Iris pigment epithelial cell (primary cell): ENCODE results near the gene EPC1.
A peak's percentile ranks its signal among the peaks of the same experiment; 100 is the strongest.
"Not testable (repeated sequence)": the region's sequence is repeated elsewhere in the genome, so short reads cannot be mapped to it uniquely, and the experiment has no call there.

Experiments used
- DNase-seq: peaks from one replicate; pipeline ENCODE4 v3.0.0-alpha.2; 2011; ENCODE audit warnings: low read depth

The EPC1 gene

GRCh38 chr10:32346551-32347362, at the start of gene EPC1:
TSS of gene EPC1 (minus strand) at chr10:32347158. CDS start at chr10:32346915, 243 bp downstream.
- peak; percentile 86 for DNase-seq

- no peak for DNase-seq
Measured at GRCh38 chr10:32393911-32394310, 47.0 kb upstream of the EPC1 start.

GRCh38 chr10:32392284-32392683, 45.3 kb upstream of the EPC1 start:
- not testable (repeated sequence) for DNase-seq

GRCh38 chr10:32390193-32390592, 43.2 kb upstream of the EPC1 start:
- DNase-seq = no peak

GRCh38 chr10:32388258-32389027, 41.5 kb upstream of the EPC1 start:
- DNase-seq = no peak

- DNase-seq = peak; percentile 74
Measured at GRCh38 chr10:32386623-32387260, 39.8 kb upstream of the EPC1 start.

GRCh38 chr10:32384171-32384570, 37.2 kb upstream of the EPC1 start:
- DNase-seq = no peak

- no peak for DNase-seq
Measured at GRCh38 chr10:32381165-32381564, 34.2 kb upstream of the EPC1 start.

- no peak for DNase-seq
Measured at GRCh38 chr10:32379950-32380551, 33.1 kb upstream of the EPC1 start.

GRCh38 chr10:32379318-32379949, 32.5 kb upstream of the EPC1 start:
- DNase-seq = peak; percentile 75

GRCh38 chr10:32378363-32379317, 31.7 kb upstream of the EPC1 start:
- DNase-seq = peak; percentile 90

GRCh38 chr10:32377458-32378259, 30.7 kb upstream of the EPC1 start:
- DNase-seq = peak; percentile 58

GRCh38 chr10:32376771-32377170, 29.8 kb upstream of the EPC1 start:
- no peak for DNase-seq

- DNase-seq = no peak
Measured at GRCh38 chr10:32376097-32376496, 29.1 kb upstream of the EPC1 start.

- no peak for DNase-seq
Measured at GRCh38 chr10:32375631-32376030, 28.7 kb upstream of the EPC1 start.

- DNase-seq = no peak
Measured at GRCh38 chr10:32374605-32375004, 27.6 kb upstream of the EPC1 start.

GRCh38 chr10:32373496-32373895, 26.5 kb upstream of the EPC1 start:
- DNase-seq = no peak

GRCh38 chr10:32373031-32373430, 26.1 kb upstream of the EPC1 start:
- DNase-seq = no peak

GRCh38 chr10:32372000-32372875, 25.3 kb upstream of the EPC1 start:
- peak; percentile 43 for DNase-seq
